MM.1S (cell line): Measurements from ENCODE around the gene NBAS.

Source experiments
- DNase-seq: peaks from one replicate; pipeline ENCODE4 v3.0.0-alpha.2; 2015
- H2AFZ ChIP-seq: fragments of 300-600 bp; sonication (generic); 2 replicates; pipeline ENCODE4 v1.6.0; 2016; ENCODE audit warnings: antibody characterized with exemption, low read length
- H3F3A ChIP-seq: fragments of 300-600 bp; sonication (generic); 2 replicates; pipeline ENCODE4 v1.6.1; 2016; ENCODE audit warnings: mild to moderate bottlenecking, antibody characterized with exemption, low read length, moderate library complexity, mixed read lengths; ENCODE audit not compliant: insufficient read depth
- H3K27ac ChIP-seq: fragments of 300-600 bp; sonication (generic); 2 replicates; pipeline ENCODE4 v1.5.1; 2016; ENCODE audit warnings: mild to moderate bottlenecking, low read length
- H3K27me3 ChIP-seq: fragments of 300-600 bp; sonication (generic); replicated peaks from 2 replicates; pipeline ENCODE4 v1.6.0; 2016; ENCODE audit warnings: low read length; ENCODE audit not compliant: insufficient read depth
- H3K36me3 ChIP-seq: fragments of 300-600 bp; sonication (generic); replicated peaks from 2 replicates; pipeline ENCODE4 v1.6.1; 2016; ENCODE audit warnings: mild to moderate bottlenecking, low read length, mixed read lengths; ENCODE audit not compliant: insufficient read depth
- H3K4me1 ChIP-seq: fragments of 300-600 bp; sonication (generic); 2 replicates; pipeline ENCODE4 v1.6.1; 2016; ENCODE audit warnings: low read length, mixed read lengths
- H3K4me2 ChIP-seq: fragments of 300-600 bp; sonication (generic); 2 replicates; pipeline ENCODE4 v1.6.0; 2016; ENCODE audit warnings: low read depth, low read length
- H3K4me3 ChIP-seq: fragments of 300-600 bp; sonication (generic); 2 replicates; pipeline ENCODE4 v1.5.1; 2016; ENCODE audit warnings: low read length, mixed read lengths
- H3K79me2 ChIP-seq: fragments of 300-600 bp; sonication (generic); 2 replicates; pipeline ENCODE4 v1.6.1; 2016; ENCODE audit warnings: mixed run types, low read length, mixed read lengths
- H3K9ac ChIP-seq: fragments of 300-600 bp; sonication (generic); 2 replicates; pipeline ENCODE4 v1.6.1; 2016; ENCODE audit warnings: low read length, mixed read lengths
- H3K9me2 ChIP-seq: fragments of 300-600 bp; sonication (generic); replicated peaks from 2 replicates; pipeline ENCODE4 v1.6.1; 2016; ENCODE audit warnings: mild to moderate bottlenecking, low read length, mixed read lengths; ENCODE audit not compliant: insufficient read depth
- H3K9me3 ChIP-seq: fragments of 300-600 bp; sonication (generic); replicated peaks from 2 replicates; pipeline ENCODE4 v1.6.1; 2016; ENCODE audit warnings: mild to moderate bottlenecking, low read length, mixed read lengths; ENCODE audit not compliant: insufficient read depth
- H4K20me1 ChIP-seq: fragments of 300-600 bp; sonication (generic); 2 replicates; pipeline ENCODE4 v1.6.1; 2016; ENCODE audit warnings: mild to moderate bottlenecking, low read length, moderate library complexity, mixed read lengths; ENCODE audit not compliant: insufficient read depth
- CTCF ChIP-seq: fragments of 300-600 bp; sonication (generic); IDR thresholded peaks from 2 replicates; pipeline ENCODE4 v1.5.1; 2016; ENCODE audit warnings: antibody characterized with exemption, low read length, mixed read lengths
- EZH2 ChIP-seq: fragments of 300-600 bp; sonication (generic); optimal IDR thresholded peaks from 2 replicates; pipeline ENCODE3; 2017; ENCODE audit warnings: low read depth, mild to moderate bottlenecking, antibody characterized with exemption, low read length, mixed read lengths
- EZH2phosphoT487 ChIP-seq: fragments of 300-600 bp; sonication (generic); IDR thresholded peaks from 2 replicates; pipeline ENCODE4 v1.6.1; 2018; ENCODE audit warnings: antibody characterized with exemption, low read length

The NBAS gene

GRCh38 chr2:15498554-15498953, 62.6 kb downstream of the NBAS start:
- TF ChIP-seq CTCF (no peak), EZH2 (no peak), EZH2phosphoT487 (no peak)
- Histone ChIP-seq H3K9me3 (no peaks in the 10 kb centered on the region), H3K36me3 (no peaks in the 10 kb centered on the region; the same call in 1 of the 2 replicates), H3K4me2 (no peak overlapping the region), H3K79me2 (no peaks in the 10 kb centered on the region), H3K4me3 (no peak overlapping the region), H2AFZ (no peak overlapping the region), H4K20me1 (no peaks in the 10 kb centered on the region), H3F3A (no peaks in the 10 kb centered on the region), H3K27me3 (no peaks in the 10 kb centered on the region), H3K9ac (no peak overlapping the region), H3K9me2 (no peaks in the 10 kb centered on the region), H3K4me1 (no peaks in the 10 kb centered on the region), H3K27ac (no peak overlapping the region)
- DNase-seq, result no peak

GRCh38 chr2:15494877-15495276, 66.3 kb downstream of the NBAS start:
- DNase-seq, result no peak
- no peaks in the 10 kb centered on the region for H3K4me1 ChIP-seq
- no peaks in the 10 kb centered on the region for H3K9me3 ChIP-seq
- H3K4me2 ChIP-seq, result no peak overlapping the region
- H2AFZ ChIP-seq, result no peak overlapping the region
- no peaks in the 10 kb centered on the region for H3K36me3 ChIP-seq
- no peaks in the 10 kb centered on the region for H3K79me2 ChIP-seq
- no peaks in the 10 kb centered on the region for H4K20me1 ChIP-seq
- TF ChIP-seq CTCF, result no peak
- no peaks in the 10 kb centered on the region for H3K9me2 ChIP-seq
- H3K4me3 ChIP-seq, result no peak overlapping the region
- no peaks in the 10 kb centered on the region for H3K27me3 ChIP-seq
- H3F3A ChIP-seq, result no peaks in the 10 kb centered on the region
- no peak overlapping the region for H3K9ac ChIP-seq
- no peak overlapping the region for H3K27ac ChIP-seq

- Histone ChIP-seq H3K27ac (no peak overlapping the region), H3K9me3 (no peaks in the 10 kb centered on the region), H3K4me3 (no peak overlapping the region), H3K4me2 (no peak overlapping the region), H3K36me3 (no peaks in the 10 kb centered on the region), H3K27me3 (no peaks in the 10 kb centered on the region), H3K4me1 (no peaks in the 10 kb centered on the region), H2AFZ (no peak overlapping the region), H3F3A (no peaks in the 10 kb centered on the region), H4K20me1 (no peaks in the 10 kb centered on the region), H3K9me2 (no peaks in the 10 kb centered on the region), H3K9ac (no peak overlapping the region), H3K79me2 (no peaks in the 10 kb centered on the region)
- TF ChIP-seq EZH2phosphoT487, result no peak
- no peak for TF ChIP-seq EZH2
- TF ChIP-seq CTCF, result no peak
- no peak for DNase-seq
Observed at GRCh38 chr2:15492773-15493325, 68.3 kb downstream of the NBAS start.
